HG03558 (cell line): ENCODE results near the gene ZNF92.
"Not testable (repeated sequence)": the region's sequence is repeated elsewhere in the genome, so short reads cannot be mapped to it uniquely, and the experiment has no call there.

ENCODE experiments used
- ATAC-seq: cut with Tn5 transposase; IDR thresholded peaks from one replicate; pipeline ENCODE4 v1.9.1; 2021; ENCODE audit warnings: moderate number of reproducible peaks; ENCODE audit not compliant: unreplicated experiment; ENCODE audit errors: extremely low read depth

Gene ZNF92

DNA sequence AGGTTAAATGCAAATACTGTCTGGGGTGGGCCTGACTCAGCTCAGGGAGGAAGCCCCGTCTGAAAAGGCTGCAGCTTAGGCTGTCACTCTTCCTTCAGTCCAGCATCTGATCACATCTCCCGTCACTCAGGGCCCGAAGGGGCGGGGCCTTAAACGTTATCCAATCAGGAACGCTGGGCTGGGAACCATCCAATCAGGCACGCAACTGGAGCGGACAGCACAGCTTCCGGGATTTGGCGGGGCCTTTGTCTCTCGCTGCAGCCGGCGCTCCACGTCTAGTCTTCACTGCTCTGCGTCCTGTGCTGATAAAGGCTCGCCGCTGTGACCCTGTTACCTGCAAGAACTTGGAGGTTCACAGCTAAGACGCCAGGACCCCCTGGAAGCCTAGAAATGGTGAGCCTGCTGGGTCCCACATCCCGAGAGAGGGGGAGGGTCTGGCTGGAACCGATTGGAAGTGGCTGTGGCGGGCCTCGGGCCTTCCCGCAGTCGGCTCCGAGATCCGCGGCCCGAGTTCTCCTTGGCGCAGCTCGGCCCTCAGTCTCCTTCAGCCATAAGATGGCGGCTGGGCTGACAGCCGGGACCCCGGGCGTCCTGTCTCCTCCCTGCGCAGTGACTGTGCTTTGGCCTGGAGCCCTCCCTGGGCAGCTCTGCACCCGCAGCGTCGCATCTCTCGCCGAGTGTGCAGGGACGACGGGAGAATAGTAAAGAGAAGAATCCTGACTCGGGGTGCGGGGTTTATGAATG, at the start of gene ZNF92:
TSS of gene ZNF92 (plus strand) at position 248 of the 744 bp plus-strand sequence. CDS start at position 391, 143 bp downstream.
- ATAC-seq: peak; percentile 99

DNA sequence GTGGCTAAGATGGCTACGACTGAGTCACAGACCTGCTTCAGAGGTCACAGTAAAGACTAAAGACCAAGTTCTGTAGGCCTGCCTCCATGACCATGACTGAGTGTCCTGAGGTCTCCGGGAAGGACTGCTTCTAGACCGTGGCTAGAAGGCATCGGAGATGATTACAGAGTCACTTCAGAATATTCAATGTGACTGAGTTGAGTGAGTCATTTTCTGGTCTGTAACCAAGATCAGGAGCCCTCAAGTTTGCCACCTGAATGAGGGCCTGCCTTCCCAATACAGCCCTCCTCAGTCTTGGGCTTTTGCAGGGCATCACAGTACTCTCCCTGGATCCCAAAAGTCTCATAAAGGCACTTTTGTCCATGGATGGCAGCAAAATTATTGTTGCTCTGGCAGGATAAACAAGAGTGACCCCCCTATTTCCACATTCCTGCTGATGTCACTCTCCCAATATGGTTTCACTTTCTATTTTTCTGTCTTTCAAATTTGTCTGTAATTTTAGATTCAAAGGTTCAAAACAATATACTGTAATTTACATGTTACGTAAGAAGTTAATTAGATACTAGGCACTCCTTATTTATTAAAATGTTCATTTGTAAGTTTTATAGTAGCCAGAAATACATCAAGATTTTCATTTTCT, 47.7 kb upstream of the ZNF92 start:
- no peak for ATAC-seq

DNA sequence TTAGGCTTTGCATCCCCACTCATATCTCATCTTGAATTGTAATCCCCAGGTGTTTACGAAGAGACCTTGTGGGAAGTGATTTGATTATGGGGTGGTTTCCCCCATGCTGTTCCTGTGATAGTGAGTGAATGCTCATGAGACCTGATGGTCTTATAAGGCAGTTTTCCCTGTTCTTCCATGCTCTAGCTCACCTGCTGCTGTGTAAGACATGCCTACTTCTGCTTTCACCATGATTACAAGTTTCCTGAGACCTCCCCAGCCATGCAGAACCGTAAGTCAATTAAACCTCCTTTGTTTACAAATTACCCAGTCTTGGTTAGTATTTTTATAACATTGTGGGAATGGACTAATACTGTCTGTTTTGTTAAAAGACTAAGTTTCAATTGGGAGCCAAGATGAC, 35.3 kb upstream of the ZNF92 start:
- ATAC-seq: no peak

DNA sequence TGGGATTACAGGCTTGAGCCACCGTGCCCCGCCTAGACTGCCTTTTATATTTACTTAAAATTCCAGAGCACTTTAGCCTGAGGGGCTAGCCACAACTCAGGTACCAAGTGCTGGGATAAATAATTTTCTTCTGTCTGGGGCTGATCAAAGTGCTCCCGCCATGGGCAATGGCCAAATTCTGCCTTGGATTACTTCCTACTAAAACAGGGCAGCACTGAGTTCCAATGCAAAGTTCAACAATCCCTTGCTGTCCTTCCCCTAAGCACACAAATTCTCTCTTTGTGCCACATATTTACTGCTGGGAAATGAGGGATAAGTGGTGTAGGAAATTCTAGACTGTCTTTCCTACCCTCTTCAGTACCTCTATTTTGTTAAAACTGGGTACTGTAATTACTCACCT, 34.4 kb upstream of the ZNF92 start:
- ATAC-seq: no peak

DNA sequence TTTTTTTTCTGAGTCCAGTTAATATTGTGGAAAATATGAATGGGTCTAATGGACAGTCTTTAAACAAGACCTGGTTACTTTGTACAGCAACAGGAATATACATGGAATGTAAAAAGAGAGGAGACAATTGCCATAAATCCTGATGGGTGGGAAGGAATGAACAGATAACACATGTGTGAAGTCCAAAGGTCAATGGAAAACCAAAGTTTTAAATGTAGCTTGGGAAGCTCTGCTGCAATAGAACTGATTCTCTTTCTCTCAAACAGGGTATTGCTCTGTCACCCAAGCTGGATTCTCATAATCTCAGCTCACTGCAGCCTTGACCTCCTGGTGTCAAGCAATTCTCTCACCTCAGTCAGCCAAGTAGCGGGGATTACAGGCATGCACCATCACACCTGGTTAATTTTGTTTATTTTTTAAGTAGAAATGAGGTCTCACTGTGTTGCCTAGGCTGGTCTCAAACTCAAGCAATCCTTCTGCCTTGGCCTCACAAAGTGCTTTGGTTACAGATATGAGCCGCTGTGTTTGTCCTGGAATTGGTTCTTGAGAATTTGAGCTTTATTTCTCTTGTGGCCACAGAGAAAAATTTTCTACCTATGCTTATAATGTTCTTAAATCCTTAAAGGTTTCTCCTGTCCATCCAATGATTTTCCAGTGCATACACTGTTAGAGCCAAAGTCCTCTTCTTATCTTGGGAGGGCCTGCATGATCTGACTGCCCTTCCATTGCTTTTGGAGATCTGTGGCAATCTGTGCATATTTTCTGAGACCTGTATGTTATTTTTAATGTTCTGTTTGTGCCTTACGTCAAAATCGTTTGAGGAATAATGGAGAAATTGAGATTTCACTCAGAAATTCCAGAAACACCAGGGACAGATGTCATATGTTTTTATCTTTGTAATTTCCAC, 30.7 kb upstream of the ZNF92 start:
- ATAC-seq: no peak

DNA sequence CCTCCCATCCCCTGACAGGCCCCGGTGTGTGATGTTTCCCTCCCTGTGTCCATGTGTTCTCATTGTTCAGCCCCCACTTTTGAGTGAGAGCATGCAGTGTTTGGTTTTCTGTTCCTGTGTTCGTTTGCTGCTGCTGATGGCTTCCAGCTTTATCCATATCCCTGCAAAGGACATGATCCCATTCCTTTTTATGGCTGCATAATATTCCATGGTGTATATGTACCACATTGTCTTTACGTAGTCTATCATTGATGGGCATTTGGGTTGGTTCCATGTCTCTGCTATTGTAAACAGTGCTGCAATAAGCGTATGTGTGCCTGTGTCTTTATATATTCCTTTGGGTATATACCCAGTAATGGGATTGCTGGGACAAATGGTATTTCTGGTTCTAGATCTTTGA, 29.1 kb upstream of the ZNF92 start:
- ATAC-seq: not testable (repeated sequence)

DNA sequence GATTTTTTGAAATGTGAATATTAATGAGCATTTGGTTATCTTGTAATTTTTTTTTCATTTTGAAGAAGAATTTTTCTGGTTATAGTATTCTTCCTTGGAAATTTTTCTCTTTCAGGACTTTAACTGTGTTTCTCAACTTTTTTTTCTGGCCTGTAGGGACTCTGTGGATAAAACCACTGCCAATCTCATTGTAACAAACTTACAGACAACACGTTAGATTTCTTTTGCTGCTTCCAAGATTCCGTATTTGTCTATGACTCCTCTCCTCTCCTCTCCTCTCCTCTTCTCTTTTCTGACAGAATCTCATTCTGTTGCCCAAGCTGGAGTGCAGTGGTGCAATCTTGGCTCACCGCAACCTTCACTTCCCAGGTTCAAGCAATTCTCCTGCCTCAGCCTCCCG, 19.4 kb upstream of the ZNF92 start:
- ATAC-seq: no peak

DNA sequence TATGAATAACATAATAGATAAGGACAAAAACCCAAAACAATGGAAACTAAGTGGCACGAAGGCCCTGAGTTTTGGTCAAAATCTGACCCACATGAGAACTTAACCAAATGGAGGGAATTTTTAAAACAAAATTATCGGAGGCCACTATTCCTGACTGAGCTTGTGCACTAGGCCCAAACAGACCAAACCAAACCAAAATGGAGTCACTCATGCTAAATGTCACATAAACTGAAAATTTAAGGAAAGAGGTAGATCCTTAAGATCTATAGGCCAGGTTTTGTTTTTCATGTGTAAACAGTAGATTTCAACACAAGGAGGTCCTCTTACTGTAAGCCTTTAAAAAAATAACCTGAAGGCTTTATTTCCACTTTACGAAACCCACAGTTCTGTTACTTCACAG, 3.8 kb upstream of the ZNF92 start:
- ATAC-seq: no peak

DNA sequence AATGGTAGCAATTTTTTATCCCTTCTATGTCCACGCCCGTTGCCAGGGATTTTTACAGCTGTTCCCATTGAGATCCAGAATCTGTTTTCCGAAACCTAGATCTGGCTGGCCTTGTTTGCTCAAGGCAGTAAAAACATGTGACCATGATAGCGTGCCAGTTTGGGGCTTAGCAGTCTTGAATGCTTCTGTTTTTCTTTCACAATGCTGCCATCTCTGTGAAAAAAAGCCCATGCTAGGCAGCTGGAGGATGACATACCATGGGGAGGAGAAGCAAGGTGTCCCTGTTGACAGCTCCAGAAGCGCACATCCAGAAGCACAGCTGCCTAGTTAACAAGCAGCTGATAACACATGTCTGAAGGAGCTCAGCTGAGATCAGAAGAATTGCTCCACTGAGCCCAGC, 2.2 kb upstream of the ZNF92 start:
- ATAC-seq: no peak

DNA sequence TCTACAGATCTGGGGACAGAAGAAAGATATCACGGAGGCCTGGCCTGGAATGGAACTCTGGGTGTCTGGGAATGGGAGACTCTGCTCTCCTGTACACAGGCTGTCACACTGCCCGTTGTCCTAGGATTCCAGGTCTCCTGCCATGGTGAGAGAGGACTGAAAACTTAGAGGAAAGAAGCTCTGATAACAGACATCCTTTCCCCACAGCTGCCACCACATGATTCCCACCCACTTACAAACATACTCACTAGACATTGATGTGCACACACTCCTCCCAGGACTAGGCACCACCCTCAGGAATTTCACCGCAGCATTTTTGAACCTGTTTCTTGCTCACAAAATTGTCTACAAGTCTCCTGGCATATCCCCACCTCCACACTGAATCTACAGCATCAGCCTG, 5.7 kb downstream of the ZNF92 start:
- ATAC-seq: no peak

DNA sequence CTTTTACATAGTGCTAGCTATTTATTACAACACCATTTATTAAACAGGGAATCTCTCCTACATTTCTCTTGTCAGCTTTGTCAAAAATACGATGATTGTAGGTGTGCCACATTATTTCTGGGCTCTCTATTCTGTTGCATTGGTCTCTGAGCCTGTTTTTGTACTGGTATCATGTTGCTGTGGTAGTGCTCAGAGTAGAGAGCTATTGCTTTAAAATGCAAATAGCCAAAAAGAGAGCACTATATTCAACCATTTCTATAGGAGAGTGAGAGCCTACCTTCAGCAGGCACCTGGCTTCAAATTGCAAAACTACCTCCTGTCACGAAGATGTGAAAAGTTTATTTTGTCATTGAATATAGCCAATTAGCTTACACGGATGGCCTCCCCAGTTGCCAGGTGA, 8.1 kb downstream of the ZNF92 start:
- ATAC-seq: no peak

DNA sequence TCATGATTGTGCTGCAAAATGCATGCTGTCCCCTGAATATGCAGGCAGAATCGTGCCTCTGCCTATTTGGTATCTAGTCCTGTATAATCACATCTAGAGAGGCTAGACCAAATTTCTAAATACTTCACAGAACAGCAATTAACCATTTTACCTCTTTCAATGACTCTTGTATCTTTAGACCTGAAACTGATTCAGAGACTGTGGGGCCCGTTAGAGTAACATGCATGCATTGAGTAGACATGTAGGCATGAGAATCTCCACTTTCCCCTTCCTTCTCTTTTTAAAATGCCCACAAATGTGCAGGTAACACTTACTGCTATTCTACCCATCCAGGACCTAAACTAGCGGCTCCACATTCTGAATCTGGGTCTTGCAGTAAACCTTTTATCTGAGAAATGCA, 8.8 kb downstream of the ZNF92 start:
- no peak for ATAC-seq

DNA sequence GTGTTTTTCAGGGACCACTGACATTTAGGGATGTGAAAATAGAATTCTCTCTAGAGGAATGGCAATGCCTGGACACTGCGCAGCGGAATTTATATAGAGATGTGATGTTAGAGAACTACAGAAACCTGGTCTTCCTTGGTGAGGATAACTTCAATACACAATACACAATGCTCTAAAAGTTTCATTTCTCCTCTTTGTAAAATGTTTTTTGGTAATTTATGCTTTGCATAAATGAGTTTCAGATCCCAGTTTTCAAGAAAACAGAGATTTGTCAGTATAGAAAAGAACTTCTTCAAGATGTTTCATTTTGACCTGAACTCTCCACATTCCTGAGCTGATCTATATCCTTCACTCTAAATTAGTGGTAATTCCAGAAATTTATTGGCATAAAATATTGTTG, 14.2 kb downstream of the ZNF92 start:
- ATAC-seq: no peak

DNA sequence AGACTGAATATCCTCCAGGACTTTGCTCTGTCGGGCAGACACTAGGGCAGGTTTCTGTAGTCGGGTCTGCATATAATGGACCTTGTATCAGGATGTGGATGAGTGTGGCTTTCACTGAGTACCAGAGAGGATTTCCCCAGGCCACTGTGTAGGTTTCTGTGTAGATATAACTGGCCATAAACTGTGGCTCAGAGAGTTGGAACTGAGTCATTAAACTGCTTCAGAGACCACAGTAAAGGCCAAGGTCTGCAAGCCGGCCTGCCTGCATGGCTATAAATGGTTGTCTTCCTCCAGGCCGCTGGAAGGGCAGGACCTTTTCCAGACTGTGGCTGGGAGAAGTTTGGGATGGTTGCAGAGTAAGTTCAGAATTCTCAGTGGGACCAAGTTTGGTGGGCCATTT, 16.9 kb downstream of the ZNF92 start:
- ATAC-seq: peak; percentile 69

DNA sequence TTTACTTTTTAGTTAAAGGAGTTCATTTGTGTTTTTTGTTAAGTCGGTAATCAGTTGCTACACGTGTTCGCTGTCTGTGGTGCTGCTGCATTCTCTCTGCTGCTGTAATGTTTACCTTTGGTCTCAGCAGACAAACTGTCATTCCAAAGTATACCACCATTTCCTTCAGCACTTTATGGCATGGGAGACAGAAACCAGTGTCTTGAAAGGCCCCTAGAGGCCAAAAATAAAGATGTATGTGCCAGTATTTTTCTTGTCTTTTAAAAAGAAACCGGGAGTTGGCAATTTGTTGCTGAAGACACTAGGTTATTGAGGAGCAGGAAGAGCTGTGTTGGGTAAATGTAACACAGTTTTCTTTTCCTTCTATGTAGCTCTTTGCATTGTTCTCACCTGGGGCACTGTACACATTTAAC, 24.1 kb downstream of the ZNF92 start:
- no peak for ATAC-seq

DNA sequence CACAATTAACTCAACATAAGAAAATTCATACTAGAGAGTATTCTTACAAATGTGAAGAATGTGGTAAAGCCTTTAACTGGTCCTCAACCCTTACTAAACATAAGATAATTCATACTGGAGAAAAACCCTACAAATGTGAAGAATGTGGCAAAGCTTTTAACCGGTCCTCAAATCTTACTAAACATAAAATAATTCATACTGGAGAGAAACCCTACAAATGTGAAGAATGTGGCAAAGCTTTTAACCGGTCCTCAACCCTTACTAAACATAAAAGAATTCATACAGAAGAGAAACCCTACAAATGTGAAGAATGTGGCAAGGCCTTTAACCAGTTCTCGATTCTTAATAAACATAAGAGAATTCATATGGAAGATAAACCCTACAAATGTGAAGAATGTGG, 25.0 kb downstream of the ZNF92 start:
- ATAC-seq: not testable (repeated sequence)

DNA sequence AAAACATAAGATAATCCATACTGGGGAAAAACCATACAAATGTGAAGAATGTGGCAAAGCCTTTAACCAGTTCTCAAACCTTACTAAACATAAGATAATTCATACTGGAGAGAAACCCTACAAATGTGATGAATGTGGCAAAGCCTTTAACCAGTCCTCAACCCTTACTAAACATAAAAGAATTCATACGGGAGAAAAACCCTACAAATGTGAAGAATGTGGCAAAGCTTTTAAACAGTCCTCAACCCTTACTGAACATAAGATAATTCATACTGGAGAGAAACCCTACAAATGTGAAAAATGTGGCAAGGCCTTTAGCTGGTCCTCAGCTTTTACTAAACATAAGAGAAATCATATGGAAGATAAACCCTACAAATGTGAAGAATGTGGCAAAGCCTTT, 25.4 kb downstream of the ZNF92 start:
- ATAC-seq: not testable (repeated sequence)

DNA sequence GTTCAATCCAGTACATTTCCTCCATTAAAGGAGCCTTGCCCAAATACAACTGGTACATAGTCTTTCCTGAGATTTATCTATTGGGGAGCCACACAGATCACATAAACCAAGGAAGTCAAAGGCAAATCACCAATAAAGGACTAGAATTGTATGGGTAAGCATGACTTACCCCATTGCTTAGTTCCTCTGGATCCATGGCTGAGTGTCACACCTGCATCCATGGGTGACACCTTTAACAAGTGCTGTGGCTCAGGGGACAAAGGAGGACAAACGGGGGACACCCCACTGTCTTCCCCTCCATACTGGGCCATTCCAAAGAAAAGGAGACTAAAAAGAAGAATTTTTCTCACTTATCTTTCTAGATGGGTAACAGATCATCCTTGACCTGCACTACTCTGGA, 30.4 kb downstream of the ZNF92 start:
- no peak for ATAC-seq

DNA sequence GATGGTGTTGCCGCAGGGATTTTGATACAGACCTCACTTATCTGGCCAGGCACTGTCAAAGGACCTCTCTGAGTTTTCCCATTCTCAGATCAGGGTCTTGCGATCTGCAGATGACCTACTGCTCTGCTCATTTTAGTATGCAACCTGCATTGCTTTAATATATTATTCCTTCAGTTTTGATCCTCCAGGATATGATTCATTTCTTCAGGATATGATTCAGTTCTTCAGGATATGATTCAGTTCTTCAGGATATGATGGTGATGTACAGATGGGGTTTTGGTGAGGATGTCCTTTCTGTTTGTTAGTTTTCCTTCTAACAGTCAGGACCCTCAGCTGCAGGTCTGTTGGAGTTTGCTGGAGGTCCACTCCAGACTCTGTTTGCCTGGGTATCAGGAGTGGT, 33.1 kb downstream of the ZNF92 start:
- ATAC-seq: not testable (repeated sequence)

DNA sequence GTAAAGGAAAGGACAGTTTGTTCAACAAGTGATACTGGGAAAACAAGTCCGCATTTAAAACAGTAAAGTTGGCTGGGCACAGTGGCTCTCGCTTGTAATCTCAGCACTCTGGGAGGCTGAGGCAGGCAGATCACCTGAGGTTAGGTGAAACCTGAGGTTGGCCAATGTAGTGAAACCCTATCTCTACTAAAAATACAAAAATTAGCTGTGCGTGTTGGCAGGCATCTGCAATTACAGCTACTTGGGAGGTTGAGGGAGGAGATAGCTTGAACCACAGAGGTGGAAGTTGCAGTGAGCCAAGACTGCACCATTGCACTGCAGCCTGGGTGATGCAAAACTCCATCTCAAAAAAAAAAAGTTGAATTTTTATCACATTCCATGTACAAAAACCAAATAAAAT, 35.7 kb downstream of the ZNF92 start:
- no peak for ATAC-seq

DNA sequence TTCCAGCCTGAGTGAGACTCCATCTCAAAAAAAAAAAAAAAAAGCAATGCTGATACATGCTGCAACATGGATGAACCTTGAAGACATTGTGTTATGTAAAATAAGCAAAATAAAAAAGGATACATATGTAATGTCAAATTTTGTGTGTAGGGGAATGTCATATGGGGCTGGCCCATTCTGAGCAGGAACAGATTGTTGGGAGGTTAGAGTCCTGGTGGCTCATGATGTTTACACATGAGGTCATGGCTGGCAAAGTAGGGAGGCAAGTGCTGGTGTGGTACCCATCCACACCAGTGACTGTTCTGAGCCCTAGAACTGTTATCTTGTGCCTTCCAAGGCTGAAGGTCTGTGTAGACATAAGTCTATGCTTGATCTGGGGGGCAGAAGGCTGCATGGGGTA, 37.6 kb downstream of the ZNF92 start:
- ATAC-seq: no peak
